GM21515 (cell line): Measurements from ENCODE around the gene RANBP3.
"Not testable (repeated sequence)": the region's sequence is repeated elsewhere in the genome, so short reads cannot be mapped to it uniquely, and the experiment has no call there.

Source experiments
- ATAC-seq: cut with Tn5 transposase; IDR thresholded peaks from one replicate; pipeline ENCODE4 v1.9.1; 2021; ENCODE audit not compliant: unreplicated experiment

The RANBP3 gene

GRCh38 chr19:5967994-5968430, 9.9 kb downstream of the RANBP3 start:
- ATAC-seq = no peak

GRCh38 chr19:5967571-5967970, 10.4 kb downstream of the RANBP3 start:
- no peak for ATAC-seq

- no peak for ATAC-seq
These were observed 11.0 kb downstream of the RANBP3 start for GRCh38 chr19:5966941-5967340.

GRCh38 chr19:5966215-5966614, 11.7 kb downstream of the RANBP3 start:
- ATAC-seq = no peak

GRCh38 chr19:5964816-5965565, 12.9 kb downstream of the RANBP3 start:
- ATAC-seq = no peak

GRCh38 chr19:5963855-5964254, 14.1 kb downstream of the RANBP3 start:
- no peak for ATAC-seq

GRCh38 chr19:5963259-5963658, 14.7 kb downstream of the RANBP3 start:
- ATAC-seq = not testable (repeated sequence)

GRCh38 chr19:5961969-5962945, 15.7 kb downstream of the RANBP3 start:
- ATAC-seq = no peak

GRCh38 chr19:5961641-5961968, 16.3 kb downstream of the RANBP3 start:
- not testable (repeated sequence) for ATAC-seq

- ATAC-seq = no peak
These were observed 17.6 kb downstream of the RANBP3 start for GRCh38 chr19:5960005-5961001.

- ATAC-seq = no peak
These were observed 18.5 kb downstream of the RANBP3 start for GRCh38 chr19:5959260-5960004.

GRCh38 chr19:5958851-5959122, 19.2 kb downstream of the RANBP3 start:
- ATAC-seq = no peak

GRCh38 chr19:5958074-5958850, 19.7 kb downstream of the RANBP3 start:
- no peak for ATAC-seq

- no peak for ATAC-seq
These were observed 20.8 kb downstream of the RANBP3 start for GRCh38 chr19:5957170-5957569.

- no peak for ATAC-seq
These were observed 21.2 kb downstream of the RANBP3 start for GRCh38 chr19:5956728-5957127.

GRCh38 chr19:5956323-5956722, 21.6 kb downstream of the RANBP3 start:
- ATAC-seq = no peak

GRCh38 chr19:5955636-5955935, 22.4 kb downstream of the RANBP3 start:
- ATAC-seq = no peak

- ATAC-seq = no peak
These were observed 23.6 kb downstream of the RANBP3 start for GRCh38 chr19:5954293-5954692.

- no peak for ATAC-seq
These were observed 24.2 kb downstream of the RANBP3 start for GRCh38 chr19:5953680-5954213.
